ENCODE measurements around the gene CXCL11.

GRCh38 chr4:76016393-76016792, 19.5 kb downstream of the CXCL11 start:
- TF ChIP-seq POLR2AphosphoS5 (IDR thresholded peaks at IDR 0.05; ENCODE audit: control insufficient read depth, insufficient read depth, low read depth, low read length) = no peak
- TF ChIP-seq ZNF217 (CRISPR knock-in tag; IDR thresholded peaks at IDR 0.05) = no peak
- no peak for TF ChIP-seq PHF8 (IDR thresholded peaks at IDR 0.05; ENCODE audit: borderline replicate concordance, low read length)
- no peak for TF ChIP-seq MEIS2 (IDR thresholded peaks at IDR 0.05; ENCODE audit: partially characterized antibody)
- no peak for TF ChIP-seq ZFPM2 (CRISPR knock-in tag; IDR thresholded peaks at IDR 0.05)
- TF ChIP-seq ZNF280A (IDR thresholded peaks at IDR 0.05; ENCODE audit: low read depth, partially characterized antibody) = no peak
- TF ChIP-seq ZNF589 (CRISPR knock-in tag; IDR thresholded peaks at IDR 0.05; ENCODE audit: low read depth) = no peak
- TF ChIP-seq ARNT (IDR thresholded peaks at IDR 0.05) = no peak
